CD4-positive, alpha-beta memory T cell (primary cell): Measurements from ENCODE around the gene S100A5. TPM values are rescaled to one million over a fixed set of nuclear protein-coding genes. Genes with fewer than 3 reads are reported as not detected.
A peak's percentile ranks its signal among the peaks of the same experiment; 100 is the strongest.

Experiments
- CTCF ChIA-PET: fragments of 350-600 bp; sonication (Branson Sonifier 250); formaldehyde crosslinking; loops from one replicate; lab custom pipeline; 2021; ENCODE audit warnings: inconsistent platforms; ENCODE audit not compliant: partially characterized antibody; lab: Charles Lee
- POLR2A ChIA-PET: fragments of 350-600 bp; sonication (Branson Sonifier 250); formaldehyde crosslinking; loops from one replicate; lab custom pipeline; 2021; ENCODE audit not compliant: partially characterized antibody; lab: Charles Lee
- DNase-seq, 5 donors: peaks; one replicate each; pipeline versions ENCODE4 v3.0.0 to v3.0.0-alpha.2; 2020 to 2022; ENCODE audit warnings: mixed read lengths in 1 of 5
- H3K27ac ChIP-seq: one replicate; pipeline ENCODE4 v1.7.0; 2013; ENCODE audit warnings: low read depth, low read length
- H3K27me3 ChIP-seq: 2 replicates; pipeline ENCODE4 v1.7.0; 2013; ENCODE audit warnings: mild to moderate bottlenecking, low read length, moderate library complexity; ENCODE audit not compliant: insufficient read depth
- H3K36me3 ChIP-seq: 2 replicates; pipeline ENCODE4 v1.7.0; 2013; ENCODE audit warnings: mild to moderate bottlenecking, low read length, moderate library complexity; ENCODE audit not compliant: insufficient read depth
- H3K4me1 ChIP-seq: 2 replicates; pipeline ENCODE4 v1.7.0; 2013; ENCODE audit warnings: mild to moderate bottlenecking, low read length, moderate library complexity; ENCODE audit not compliant: insufficient read depth
- H3K4me3 ChIP-seq, 2 donors: one replicate each; pipeline ENCODE4 v1.7.0; 2013; ENCODE audit warnings: low read length in 2 of 2, mild to moderate bottlenecking in 1 of 2
- H3K9me3 ChIP-seq, 2 donors: one replicate each; pipeline ENCODE4 v1.7.0; 2013; ENCODE audit warnings: low read length in 2 of 2, control low read depth in 1 of 2; ENCODE audit not compliant: control insufficient read depth in 1 of 2
- H3K27ac Mint-ChIP-seq, 7 donors: one replicate each; pipeline ENCODE4 v1.8.0; 2020 to 2021; ENCODE audit warnings: mixed read lengths in 7 of 7, mild to moderate bottlenecking in 6 of 7, inconsistent platforms in 3 of 7, moderate library complexity in 3 of 7
- H3K27me3 Mint-ChIP-seq, 2 donors: one replicate each; pipeline ENCODE4 v1.8.0; 2020 to 2021; ENCODE audit warnings: mixed read lengths in 2 of 2
- H3K36me3 Mint-ChIP-seq, 2 donors: one replicate each; pipeline ENCODE4 v1.8.0; 2020 to 2021; ENCODE audit warnings: mixed read lengths in 2 of 2, inconsistent platforms in 1 of 2, mild to moderate bottlenecking in 1 of 2
- H3K4me1 Mint-ChIP-seq, 4 donors: one replicate each; pipeline ENCODE4 v1.8.0; 2020 to 2021; ENCODE audit warnings: mixed read lengths in 4 of 4, mild to moderate bottlenecking in 1 of 4
- H3K4me3 Mint-ChIP-seq, 8 donors: one replicate each; pipeline ENCODE4 v1.8.0; 2020 to 2021; ENCODE audit warnings: mixed read lengths in 8 of 8, mild to moderate bottlenecking in 7 of 8, moderate library complexity in 6 of 8, inconsistent platforms in 3 of 8
- H3K9me3 Mint-ChIP-seq, 8 donors: one replicate each; pipeline ENCODE4 v1.8.0; 2020 to 2021; ENCODE audit warnings: mixed read lengths in 8 of 8, mild to moderate bottlenecking in 5 of 8, inconsistent platforms in 3 of 8, moderate library complexity in 1 of 8
- intact Hi-C: fragments of 100-400 bp; cut with micrococcal nuclease; formaldehyde crosslinking; loops from one replicate; pipeline ENCODE4 v1.15.1; 2023
- polyA plus RNA-seq, 2 donors: library from polyadenylated mRNA; unstranded; fragments of 300-500 nt; fragmentation: Illumina TruSeq; gene quantifications; one replicate each; pipeline ENCODE4 v1.2.3, GENCODE V29; 2021
- total RNA-seq, 2 experiments: library from RNA; stranded (reverse); gene quantifications; one replicate each; pipeline ENCODE4 v1.2.3, GENCODE V29; 2021

S100A5 gene
- total and polyA plus RNA-seq, 4 experiments from 2014 or later: 0.93 to 1.8 (median 1.5) TPM; not detected in 1

DNA sequence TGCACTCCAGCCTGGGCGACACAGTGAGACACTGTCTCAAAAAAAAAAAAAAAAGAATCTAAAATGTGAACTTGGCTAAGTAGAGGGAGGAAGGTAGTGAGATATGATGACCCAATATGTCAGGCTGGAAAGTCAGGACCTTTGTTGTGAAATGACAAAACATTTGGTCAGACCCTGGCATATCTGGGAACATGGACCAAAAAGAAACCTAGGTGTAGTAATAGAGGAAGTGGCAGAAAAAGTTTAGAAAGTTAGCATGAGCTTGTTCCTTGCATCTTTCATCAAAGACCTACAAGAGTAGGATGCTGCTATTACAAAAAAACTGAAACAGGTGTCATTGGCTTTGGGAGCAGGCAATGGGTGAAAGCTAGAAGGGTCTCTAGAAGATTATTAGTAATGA, 15.6 kb upstream of the S100A5 start:
- no peaks in the 10 kb centered on the region for H3K27me3 ChIP-seq
- Mint-ChIP-seq H3K36me3 (no peaks in the 10 kb centered on the region), H3K4me1 (peaks cover 0 to 1% (median 0%) of the 10 kb centered on the region in 4 donors), H3K9me3 (no peaks in the 10 kb centered on the region), H3K27me3 (no peaks in the 10 kb centered on the region), H3K4me3 (no peak overlapping the region), H3K27ac (peak overlapping the region in 2 of 7 donors; percentile 46 to 61)
- intact Hi-C loops: no loop called here
- CTCF ChIA-PET: interaction anchor here (1.5 to 17.8 kb wide), 4 partner anchors 11 to 45 kb away, joined by 3 to 214 read pairs (median 14); partner anchors contain the start of gene S100A6
- H3K9me3 ChIP-seq: no peaks in the 10 kb centered on the region
- no peaks in the 10 kb centered on the region for H3K36me3 ChIP-seq
- no peak overlapping the region for H3K27ac ChIP-seq
- H3K4me1 ChIP-seq: no peaks in the 10 kb centered on the region
- POLR2A ChIA-PET: interaction anchor here (1.2 to 12.1 kb wide), 3 partner anchors 10 to 22 kb away, joined by 3 to 173 read pairs (median 3); partner anchors contain the start of genes S100A4 and S100A6
- H3K4me3 ChIP-seq: no peak overlapping the region
- DNase-seq: no peak

DNA sequence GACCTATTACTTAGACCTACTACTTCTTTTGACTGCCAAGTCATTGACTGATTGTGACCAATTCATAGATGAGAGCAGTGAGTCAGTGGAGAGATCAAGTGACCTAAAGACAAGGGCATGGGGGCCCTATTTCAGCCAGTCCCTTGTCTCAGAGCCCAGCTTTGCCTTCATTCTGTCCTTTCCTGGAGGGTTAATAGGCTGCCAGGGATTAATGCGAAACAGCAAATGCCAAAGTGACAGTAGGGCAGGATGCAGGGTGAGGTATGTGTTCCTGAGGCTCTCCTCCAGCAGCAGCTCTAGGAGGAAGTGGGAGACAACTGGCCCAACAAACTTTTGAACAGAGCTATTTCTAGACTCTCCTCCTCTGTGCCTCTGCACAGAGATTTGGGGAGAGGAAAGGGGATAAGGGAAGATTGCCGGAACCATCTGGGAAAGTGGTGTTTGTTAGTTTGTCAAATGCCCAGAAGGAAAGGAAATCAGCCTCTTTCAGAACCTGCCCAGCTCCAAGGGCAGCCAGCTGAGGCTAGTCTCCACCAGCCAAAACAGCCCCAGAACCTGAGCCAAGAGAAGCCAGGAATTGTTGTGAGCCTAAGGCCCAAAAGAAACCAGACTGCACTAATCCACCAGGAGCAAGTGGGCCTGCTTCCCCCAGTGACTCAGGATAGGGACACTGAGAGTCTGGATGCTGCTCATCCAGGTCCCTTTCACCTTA, 13.3 kb upstream of the S100A5 start:
- ChIA-PET CTCF (interaction anchor here (1.4 to 17.8 kb wide), 4 partner anchors 13 to 20 kb away, joined by 3 to 214 read pairs (median 5); partner anchors contain the start of genes S100A5 and S100A6), POLR2A (interaction anchor here (1.1 to 2.1 kb wide), 2 partner anchors 14 to 19 kb away, joined by 3 to 9 read pairs; partner anchors contain the start of gene S100A6)
- Histone ChIP-seq H3K9me3 (no peaks in the 10 kb centered on the region), H3K27ac (no peak overlapping the region), H3K27me3 (no peaks in the 10 kb centered on the region), H3K36me3 (no peaks in the 10 kb centered on the region), H3K4me1 (no peaks in the 10 kb centered on the region), H3K4me3 (no peak overlapping the region)
- intact Hi-C loops: no loop called here
- Mint-ChIP-seq H3K27me3 (no peaks in the 10 kb centered on the region), H3K4me3 (no peak overlapping the region), H3K9me3 (no peaks in the 10 kb centered on the region), H3K36me3 (no peaks in the 10 kb centered on the region), H3K4me1 (peaks cover 0 to 8% (median 2%) of the 10 kb centered on the region in 4 donors), H3K27ac (no peak overlapping the region)
- DNase-seq: no peak

DNA sequence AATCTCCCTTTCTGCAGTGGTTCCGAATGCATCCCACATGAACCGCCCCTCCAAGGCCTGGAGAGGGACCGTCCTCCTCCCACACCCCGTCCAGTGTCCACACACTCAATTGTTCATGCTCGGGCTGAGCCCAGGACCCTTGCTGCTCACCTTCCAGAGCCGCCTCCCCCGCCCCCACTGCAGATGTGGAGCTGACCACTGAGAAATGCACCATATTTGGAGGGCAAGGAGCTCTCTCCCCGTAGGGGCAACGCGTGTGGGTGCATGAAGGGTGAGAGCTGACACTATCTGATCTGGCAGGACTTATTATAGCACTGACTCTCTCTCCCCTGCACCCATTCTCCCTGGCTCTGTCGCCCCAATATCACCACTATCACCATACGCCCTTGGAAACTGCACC, 12.4 kb upstream of the S100A5 start:
- H3K36me3 Mint-ChIP-seq: no peaks in the 10 kb centered on the region
- H3K27me3 Mint-ChIP-seq: no peaks in the 10 kb centered on the region
- ChIA-PET CTCF (interaction anchor here (1.3 to 17.8 kb wide), 3 partner anchors 15 to 42 kb away, joined by 3 to 214 read pairs (median 4); partner anchors contain the start of gene S100A6), POLR2A (interaction anchor here (1.1 to 2.1 kb wide), 2 partner anchors 15 to 18 kb away, joined by 3 to 9 read pairs; partner anchors contain the start of gene S100A6)
- DNase-seq: no peak
- intact Hi-C loops: no loop called here
- Histone ChIP-seq H3K4me3 (no peak overlapping the region), H3K36me3 (no peaks in the 10 kb centered on the region), H3K9me3 (no peaks in the 10 kb centered on the region), H3K27ac (no peak overlapping the region), H3K4me1 (peaks cover 4% of the 10 kb centered on the region), H3K27me3 (no peaks in the 10 kb centered on the region)
- no peak overlapping the region for H3K4me3 Mint-ChIP-seq
- H3K9me3 Mint-ChIP-seq: no peaks in the 10 kb centered on the region
- peaks cover 0 to 9% (median 7%) of the 10 kb centered on the region in 4 donors for H3K4me1 Mint-ChIP-seq
- no peak overlapping the region for H3K27ac Mint-ChIP-seq

GRCh38 chr1:153552335-153552734, 11.6 kb upstream of the S100A5 start:
- no peak overlapping the region for H3K4me3 Mint-ChIP-seq
- H3K4me1 ChIP-seq: peaks cover 7% of the 10 kb centered on the region
- peaks cover 0 to 15% (median 12%) of the 10 kb centered on the region in 4 donors for H3K4me1 Mint-ChIP-seq
- H3K27me3 Mint-ChIP-seq: no peaks in the 10 kb centered on the region
- H3K36me3 Mint-ChIP-seq: no peaks in the 10 kb centered on the region
- H3K27me3 ChIP-seq: no peaks in the 10 kb centered on the region
- H3K4me3 ChIP-seq: no peak overlapping the region
- H3K9me3 Mint-ChIP-seq: no peaks in the 10 kb centered on the region
- no peaks in the 10 kb centered on the region for H3K9me3 ChIP-seq
- ChIA-PET POLR2A (interaction anchor here (0.7 kb wide), 1 partner anchor 17 kb away, joined by 3 read pairs; the partner anchor contains the start of gene S100A6), CTCF (interaction anchor here (1.3 to 17.8 kb wide), 2 partner anchors 19 to 42 kb away, joined by 3 to 214 read pairs; partner anchors contain the start of gene S100A6)
- no peak for DNase-seq
- intact Hi-C loops: no loop called here
- no peak overlapping the region for H3K27ac ChIP-seq
- no peak overlapping the region for H3K27ac Mint-ChIP-seq
- no peaks in the 10 kb centered on the region for H3K36me3 ChIP-seq

- intact Hi-C loops: no loop called here
These were observed 10.2 kb upstream of the S100A5 start for GRCh38 chr1:153550827-153551500.

DNA sequence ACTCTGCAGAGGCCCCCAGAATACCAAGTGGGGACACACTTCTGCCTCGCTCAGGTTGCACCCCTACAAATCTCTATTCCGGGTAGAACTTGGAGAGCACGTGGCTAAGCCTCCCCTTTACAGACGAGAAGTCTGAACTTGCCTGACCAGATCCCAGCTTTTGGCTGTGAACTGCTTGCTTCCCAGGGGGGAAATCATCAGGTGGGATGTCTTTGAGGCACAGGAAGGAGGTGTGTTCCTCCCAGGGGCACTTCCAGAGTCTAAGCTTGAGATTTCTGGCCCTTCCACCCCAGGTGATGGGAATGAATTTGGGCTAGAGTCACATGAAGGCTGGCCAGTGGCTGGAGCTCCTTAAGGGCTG, 9.6 kb upstream of the S100A5 start:
- POLR2A ChIA-PET: interaction anchor here (0.8 to 2.3 kb wide), 4 partner anchors 10 to 19 kb away, joined by 4 to 11 read pairs (median 4); partner anchors contain the start of genes S100A5 and S100A6

More at GRCh38 chr1:153550827-153551500, 10.2 kb upstream of the S100A5 start:
- Mint-ChIP-seq H3K4me1 (peaks cover 5 to 29% (median 19%) of the 10 kb centered on the region in 4 donors), H3K27ac (peak overlapping the region in 2 of 7 donors; percentile 43 to 55), H3K4me3 (no peak overlapping the region), H3K27me3 (no peaks in the 10 kb centered on the region), H3K36me3 (no peaks in the 10 kb centered on the region), H3K9me3 (no peaks in the 10 kb centered on the region)
- ChIA-PET CTCF (interaction anchor here (1.2 to 17.8 kb wide), 4 partner anchors 9 to 67 kb away, joined by 3 to 214 read pairs (median 4); partner anchors contain the start of gene S100A6), POLR2A (interaction anchor here (0.8 to 2.3 kb wide), 5 partner anchors 11 to 19 kb away, joined by 3 to 11 read pairs (median 4); partner anchors contain the start of genes S100A5 and S100A6)
- Histone ChIP-seq H3K4me3 (no peak overlapping the region), H3K36me3 (no peaks in the 10 kb centered on the region), H3K9me3 (no peaks in the 10 kb centered on the region), H3K4me1 (peaks cover 18% of the 10 kb centered on the region), H3K27me3 (no peaks in the 10 kb centered on the region), H3K27ac (no peak overlapping the region)
- no peak for DNase-seq

More for the DNA sequence above, 9.6 kb upstream of the S100A5 start:
- Mint-ChIP-seq H3K9me3 (no peaks in the 10 kb centered on the region), H3K4me1 (peaks cover 9 to 35% (median 25%) of the 10 kb centered on the region in 4 donors), H3K27ac (peak overlapping the region in 5 of 7 donors; percentile 37 to 68 (median 52)), H3K27me3 (no peaks in the 10 kb centered on the region), H3K4me3 (no peak overlapping the region), H3K36me3 (peaks cover 0 to 3% of the 10 kb centered on the region in 2 donors)
- Histone ChIP-seq H3K9me3 (no peaks in the 10 kb centered on the region), H3K36me3 (no peaks in the 10 kb centered on the region), H3K4me3 (no peak overlapping the region), H3K27me3 (no peaks in the 10 kb centered on the region), H3K4me1 (peaks cover 24% of the 10 kb centered on the region), H3K27ac (no peak overlapping the region)
- CTCF ChIA-PET: interaction anchor here (1.2 to 17.8 kb wide), 4 partner anchors 9 to 40 kb away, joined by 3 to 214 read pairs (median 4); partner anchors contain the start of gene S100A6
- no peak for DNase-seq
- intact Hi-C loops: no loop called here
